ENCODE data around the gene GRIA3. TPM values are rescaled to one million over a fixed set of nuclear protein-coding genes. Genes with fewer than 3 reads are reported as not detected.

Gene GRIA3
- total RNA-seq, 4 donors from 2014 or later: 0.19 to 0.44 TPM; not detected in 2

DNA sequence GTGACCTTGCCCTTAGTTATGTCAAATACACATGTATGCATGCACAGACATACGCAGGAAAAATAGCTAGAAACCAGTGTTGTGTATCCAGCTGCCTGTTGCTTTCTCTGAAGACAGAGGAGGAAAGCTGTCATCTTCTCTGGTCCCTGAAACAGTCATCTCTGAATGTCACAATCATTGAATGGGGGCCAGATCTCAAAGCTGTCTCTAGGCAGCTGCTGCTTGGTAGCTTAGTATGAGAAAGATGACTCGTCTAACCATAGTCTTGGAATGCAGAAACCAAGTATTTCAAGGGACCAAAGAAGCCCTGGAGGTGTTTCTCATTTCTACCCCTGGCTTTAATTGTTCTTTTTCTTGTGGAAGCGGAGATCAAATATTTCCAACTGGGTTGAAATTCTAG is 4.0 kb downstream of the GRIA3 start:
- no peak for DNase-seq
- Histone ChIP-seq H3K27me3 (peaks cover 0 to 28% (median 4%) of the 10 kb centered on the region in 4 donors), H3K4me3 (no peak overlapping the region), H3K36me3 (no peaks in the 10 kb centered on the region), H3K9me3 (no peaks in the 10 kb centered on the region), H3K27ac (no peak overlapping the region), H3K4me1 (peaks cover 0 to 16% (median 3%) of the 10 kb centered on the region in 3 donors)
- intact Hi-C loops (cut with DNase I): no loop called here
- TF ChIP-seq POLR2A (IDR thresholded peaks at IDR 0.05): no peak
- TF ChIP-seq, protein P1, sequence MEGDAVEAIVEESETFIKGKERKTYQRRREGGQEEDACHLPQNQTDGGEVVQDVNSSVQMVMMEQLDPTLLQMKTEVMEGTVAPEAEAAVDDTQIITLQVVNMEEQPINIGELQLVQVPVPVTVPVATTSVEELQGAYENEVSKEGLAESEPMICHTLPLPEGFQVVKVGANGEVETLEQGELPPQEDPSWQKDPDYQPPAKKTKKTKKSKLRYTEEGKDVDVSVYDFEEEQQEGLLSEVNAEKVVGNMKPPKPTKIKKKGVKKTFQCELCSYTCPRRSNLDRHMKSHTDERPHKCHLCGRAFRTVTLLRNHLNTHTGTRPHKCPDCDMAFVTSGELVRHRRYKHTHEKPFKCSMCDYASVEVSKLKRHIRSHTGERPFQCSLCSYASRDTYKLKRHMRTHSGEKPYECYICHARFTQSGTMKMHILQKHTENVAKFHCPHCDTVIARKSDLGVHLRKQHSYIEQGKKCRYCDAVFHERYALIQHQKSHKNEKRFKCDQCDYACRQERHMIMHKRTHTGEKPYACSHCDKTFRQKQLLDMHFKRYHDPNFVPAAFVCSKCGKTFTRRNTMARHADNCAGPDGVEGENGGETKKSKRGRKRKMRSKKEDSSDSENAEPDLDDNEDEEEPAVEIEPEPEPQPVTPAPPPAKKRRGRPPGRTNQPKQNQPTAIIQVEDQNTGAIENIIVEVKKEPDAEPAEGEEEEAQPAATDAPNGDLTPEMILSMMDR (IDR thresholded peaks at IDR 0.05): no peak
- 63 to 68% methylated on average over 3 of the region's 3 CpGs for WGBS, 2 donors

DNA sequence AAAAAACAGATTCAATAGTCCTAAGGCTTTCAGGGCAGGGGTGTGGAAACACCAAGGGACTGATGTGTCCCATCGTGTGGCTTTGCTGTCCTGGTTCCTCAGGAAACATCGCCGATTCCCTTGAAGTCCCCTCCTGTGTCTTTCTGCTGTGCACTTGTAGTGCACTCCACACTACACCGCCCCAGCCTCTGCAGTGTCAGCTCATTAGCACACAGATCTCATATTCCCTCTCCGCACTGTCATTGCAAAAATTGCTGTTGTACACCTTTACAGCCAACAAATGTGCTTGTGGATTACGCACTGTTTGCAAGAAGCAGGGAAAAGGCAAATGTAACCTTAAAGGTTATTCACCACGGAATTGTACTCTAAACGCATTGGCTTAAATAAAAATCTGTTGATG is 5.3 kb downstream of the GRIA3 start:
- WGBS, 2 donors: 79 to 93% methylated on average over 8 of the region's 8 CpGs
- peaks cover 0 to 16% (median 4%) of the 10 kb centered on the region in 4 donors for H3K27me3 ChIP-seq
- intact Hi-C loops (cut with DNase I): no loop called here

DNA sequence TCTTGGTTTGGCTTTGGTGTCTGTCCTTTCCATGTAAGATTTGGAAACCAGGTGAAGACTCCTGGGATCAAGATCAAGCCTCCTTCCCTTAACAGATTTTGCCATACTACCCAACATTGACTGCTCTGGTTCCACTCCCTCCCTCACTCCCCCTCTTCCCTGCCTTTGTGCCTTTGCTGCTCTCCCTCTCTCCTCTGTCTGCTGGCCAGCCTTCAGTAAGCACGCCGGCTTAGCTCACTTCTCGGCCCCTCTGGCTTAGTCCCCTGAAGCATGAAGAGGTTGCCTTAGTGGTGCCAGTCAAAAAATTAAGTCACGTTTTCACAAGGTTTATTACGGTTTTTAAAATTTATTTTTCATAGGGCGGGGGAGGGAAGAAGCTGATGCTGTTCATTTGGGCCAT is 6.0 kb downstream of the GRIA3 start:
- intact Hi-C loops (cut with DNase I): no loop called here
- H3K9me3 ChIP-seq: no peaks in the 10 kb centered on the region
- 71 to 89% methylated on average over 5 to 6 of the region's 6 CpGs for WGBS, 2 donors
- peaks cover 0 to 2% (median 2%) of the 10 kb centered on the region in 3 donors for H3K4me1 ChIP-seq
- peaks cover 0 to 8% (median under 1%) of the 10 kb centered on the region in 4 donors for H3K27me3 ChIP-seq
- no peak overlapping the region for H3K4me3 ChIP-seq
- no peak for DNase-seq
- TF ChIP-seq POLR2A (IDR thresholded peaks at IDR 0.05): no peak
- TF ChIP-seq, protein P1 (IDR thresholded peaks at IDR 0.05): no peak
- H3K27ac ChIP-seq: no peak overlapping the region
- no peaks in the 10 kb centered on the region for H3K36me3 ChIP-seq

More for the DNA sequence above, 5.3 kb downstream of the GRIA3 start:
- Histone ChIP-seq H3K9me3 (no peaks in the 10 kb centered on the region), H3K36me3 (no peaks in the 10 kb centered on the region), H3K27ac (no peak overlapping the region), H3K4me3 (no peak overlapping the region), H3K4me1 (peaks cover 0 to 10% (median 3%) of the 10 kb centered on the region in 3 donors)
- no peak for TF ChIP-seq POLR2A (IDR thresholded peaks at IDR 0.05)
- TF ChIP-seq, protein P1 (IDR thresholded peaks at IDR 0.05): no peak
- DNase-seq: no peak

DNA sequence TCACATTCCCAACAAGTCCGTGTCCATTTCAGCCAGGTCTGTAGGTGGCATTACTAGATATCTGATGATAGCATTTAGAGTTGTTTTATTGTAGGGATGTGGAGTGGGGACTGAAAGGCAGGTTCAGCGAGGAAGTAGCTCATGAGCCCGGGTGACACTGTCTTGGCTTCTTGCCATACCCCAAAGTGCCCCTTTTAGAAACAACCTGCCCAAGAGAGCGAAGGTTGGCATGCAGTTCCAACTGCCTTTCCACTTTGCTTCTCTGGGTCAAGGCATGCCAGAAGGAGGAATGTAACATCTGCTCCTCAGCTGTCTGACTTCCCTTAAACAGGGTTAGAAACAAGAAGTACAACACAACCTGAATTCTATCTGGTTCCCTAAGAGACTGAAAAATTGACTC is 9.0 kb downstream of the GRIA3 start:
- no peak overlapping the region for H3K27ac ChIP-seq
- TF ChIP-seq POLR2A (IDR thresholded peaks at IDR 0.05): no peak
- TF ChIP-seq, protein P1 (IDR thresholded peaks at IDR 0.05): no peak
- no peak for DNase-seq
- no peak overlapping the region for H3K4me3 ChIP-seq
- H3K9me3 ChIP-seq: no peaks in the 10 kb centered on the region
- 57 to 100% methylated on average over 1 to 4 of the region's 4 CpGs for WGBS, 2 donors
- H3K36me3 ChIP-seq: no peaks in the 10 kb centered on the region
- no peaks in the 10 kb centered on the region for H3K27me3 ChIP-seq
- H3K4me1 ChIP-seq: no peaks in the 10 kb centered on the region
- intact Hi-C loops (cut with DNase I): no loop called here

DNA sequence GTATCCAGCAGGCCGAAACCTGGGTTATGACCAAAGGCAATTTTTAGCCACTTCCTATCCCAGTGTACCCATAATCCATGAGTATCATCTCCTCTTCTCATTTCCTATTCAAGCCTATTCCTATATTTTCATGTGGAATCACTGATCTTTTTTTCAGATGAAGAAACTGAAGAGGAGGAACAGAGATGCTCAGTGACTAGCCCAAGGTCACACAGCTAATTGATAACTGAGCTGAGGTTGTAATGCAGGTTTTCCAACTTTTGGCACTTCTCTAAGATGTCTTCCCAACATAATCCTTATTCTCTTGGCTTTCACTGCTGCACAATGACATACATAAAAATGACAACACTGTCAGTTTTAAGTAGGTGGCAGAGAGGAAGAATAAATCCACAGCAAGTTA is 15.3 kb downstream of the GRIA3 start:
- WGBS, 2 donors: 55% methylated on average over 1 of the region's 1 CpG; no CpG with 5 or more reads in 1 of the 2 donors
- Histone ChIP-seq H3K27ac (no peak overlapping the region), H3K9me3 (no peaks in the 10 kb centered on the region), H3K36me3 (no peaks in the 10 kb centered on the region), H3K27me3 (no peaks in the 10 kb centered on the region), H3K4me1 (no peaks in the 10 kb centered on the region), H3K4me3 (no peak overlapping the region)
- intact Hi-C loops (cut with DNase I): no loop called here
- no peak for DNase-seq
- TF ChIP-seq POLR2A (IDR thresholded peaks at IDR 0.05): no peak
- TF ChIP-seq, protein P1 (IDR thresholded peaks at IDR 0.05): no peak
